Inflammatory macrophage treated with lipopolysaccharide for 1 hour (primary cell): ENCODE results near the gene ERGIC2.

ENCODE experiments used
- DNase-seq, 2 donors: peaks; one replicate each; pipeline ENCODE4 v3.0.0-alpha.2; 2020 to 2022

Gene ERGIC2

GRCh38 chr12:29374012-29374411, 7.0 kb downstream of the ERGIC2 start:
- DNase-seq = no peak

- DNase-seq = no peak
Observed at GRCh38 chr12:29365091-29365490, 15.9 kb downstream of the ERGIC2 start.

- no peak for DNase-seq
Observed at GRCh38 chr12:29354954-29355353, 26.0 kb downstream of the ERGIC2 start.

GRCh38 chr12:29350080-29350479, 30.9 kb downstream of the ERGIC2 start:
- DNase-seq = no peak

GRCh38 chr12:29346769-29347421, 34.1 kb downstream of the ERGIC2 start:
- no peak for DNase-seq

GRCh38 chr12:29343022-29343799, 37.8 kb downstream of the ERGIC2 start:
- no peak for DNase-seq

- DNase-seq = no peak
Observed at GRCh38 chr12:29337325-29337724, 43.6 kb downstream of the ERGIC2 start.

- DNase-seq = no peak
Observed at GRCh38 chr12:29334937-29335336, 46.0 kb downstream of the ERGIC2 start.

- DNase-seq = no peak
Observed at GRCh38 chr12:29333178-29333577, 47.8 kb downstream of the ERGIC2 start.

- DNase-seq = no peak
Observed at GRCh38 chr12:29329411-29329810, 51.6 kb downstream of the ERGIC2 start.

- no peak for DNase-seq
Observed at GRCh38 chr12:29322157-29322556, 58.8 kb downstream of the ERGIC2 start.

GRCh38 chr12:29320295-29321085, 60.5 kb downstream of the ERGIC2 start:
- DNase-seq = peak in 1 of 2 donors; percentile 5

GRCh38 chr12:29317556-29318363, 63.2 kb downstream of the ERGIC2 start:
- DNase-seq = peak; percentile 82 to 90

GRCh38 chr12:29316752-29317151, 64.2 kb downstream of the ERGIC2 start:
- DNase-seq = no peak

GRCh38 chr12:29314416-29314815, 66.6 kb downstream of the ERGIC2 start:
- no peak for DNase-seq

- no peak for DNase-seq
Observed at GRCh38 chr12:29310899-29311298, 70.1 kb downstream of the ERGIC2 start.

- DNase-seq = peak in 1 of 2 donors; percentile 19
Observed at GRCh38 chr12:29309320-29309902, 71.6 kb downstream of the ERGIC2 start.

GRCh38 chr12:29306682-29307081, 74.3 kb downstream of the ERGIC2 start:
- no peak for DNase-seq

- DNase-seq = no peak
Observed at GRCh38 chr12:29306266-29306665, 74.7 kb downstream of the ERGIC2 start.

- no peak for DNase-seq
Observed at GRCh38 chr12:29304388-29304787, 76.6 kb downstream of the ERGIC2 start.

GRCh38 chr12:29301114-29301513, 79.9 kb downstream of the ERGIC2 start:
- no peak for DNase-seq

GRCh38 chr12:29299633-29300032, 81.3 kb downstream of the ERGIC2 start:
- DNase-seq = peak in 1 of 2 donors; percentile 23
